Posterior cingulate gyrus (tissue), 11 donors: ENCODE results near the gene ZNF175.
"Not testable (repeated sequence)": the region's sequence is repeated elsewhere in the genome, so short reads cannot be mapped to it uniquely, and the experiment has no call there.

Source experiments
- DNase-seq, 10 donors: peaks; one replicate each; pipeline versions ENCODE4 v3.0.0 to v3.0.0-alpha.2; 2020 to 2021; ENCODE audit warnings: mixed read lengths in 3 of 10
- intact Hi-C: fragments of 100-400 bp; cut with DNase I; formaldehyde crosslinking; loops from one replicate; pipeline ENCODE4 v1.15.1; 2023

Gene ZNF175

GRCh38 chr19:51615991-51616390 lies 44.9 kb downstream of the ZNF175 start:
- DNase-seq: no peak
- intact Hi-C loops: no loop called here

- no peak for DNase-seq
- intact Hi-C loops: no loop called here
Observed at GRCh38 chr19:51621178-51621577, 50.1 kb downstream of the ZNF175 start.

DNA sequence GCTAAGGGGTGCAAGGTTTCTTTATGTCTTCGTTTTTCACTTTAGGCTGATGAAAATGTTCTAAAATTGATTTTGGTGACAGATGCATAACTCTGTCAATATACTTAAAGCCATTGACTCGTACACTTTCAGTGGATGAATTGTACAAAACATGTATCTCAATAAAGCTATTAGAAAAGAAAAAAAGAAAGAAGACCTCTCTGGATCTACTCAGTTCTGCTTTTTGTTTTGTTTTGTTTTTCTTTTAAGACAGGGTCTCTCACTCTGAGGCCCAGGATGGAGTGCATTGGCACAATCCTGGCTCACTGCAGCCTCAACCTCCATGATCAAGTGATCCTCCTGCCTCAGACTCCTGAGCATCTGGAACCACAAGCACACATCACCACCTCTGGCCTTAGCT lies 55.6 kb downstream of the ZNF175 start:
- intact Hi-C loops: no loop called here
- DNase-seq: no peak

GRCh38 chr19:51627491-51628138 lies 56.5 kb downstream of the ZNF175 start:
- no peak for DNase-seq
- intact Hi-C loops: no loop called here

GRCh38 chr19:51628153-51628939 lies 57.3 kb downstream of the ZNF175 start:
- DNase-seq: no peak
- intact Hi-C loops: no loop called here

GRCh38 chr19:51630315-51630714 lies 59.2 kb downstream of the ZNF175 start, which contains the start of gene SIGLEC5:
Gene SIGLEC5, minus strand, starts transcription at chr19:51630401. Its CDS starts 66 bp downstream, at chr19:51630335.
- DNase-seq, intact Hi-C loops: not testable (repeated sequence)

DNA sequence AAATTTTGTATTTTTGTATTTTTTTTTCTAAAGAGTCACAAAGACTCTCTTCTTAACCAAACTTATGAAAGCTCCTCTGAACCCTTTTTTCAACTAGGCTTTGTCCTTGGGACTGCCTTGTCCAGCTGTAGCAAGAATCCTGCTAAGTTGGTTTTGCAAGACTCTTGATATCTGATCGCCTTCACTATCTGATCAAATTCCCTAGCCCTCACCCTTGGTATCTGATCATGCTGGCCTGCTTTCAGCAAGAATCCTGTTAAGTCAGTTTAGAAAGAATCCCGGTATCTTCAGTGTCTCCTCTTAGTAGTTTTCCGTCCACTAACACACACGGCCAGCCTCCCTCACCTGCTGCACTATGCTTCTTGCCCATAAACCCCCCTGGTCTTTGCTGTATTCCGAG lies 61.0 kb downstream of the ZNF175 start:
- intact Hi-C loops: no loop called here
- no peak for DNase-seq

DNA sequence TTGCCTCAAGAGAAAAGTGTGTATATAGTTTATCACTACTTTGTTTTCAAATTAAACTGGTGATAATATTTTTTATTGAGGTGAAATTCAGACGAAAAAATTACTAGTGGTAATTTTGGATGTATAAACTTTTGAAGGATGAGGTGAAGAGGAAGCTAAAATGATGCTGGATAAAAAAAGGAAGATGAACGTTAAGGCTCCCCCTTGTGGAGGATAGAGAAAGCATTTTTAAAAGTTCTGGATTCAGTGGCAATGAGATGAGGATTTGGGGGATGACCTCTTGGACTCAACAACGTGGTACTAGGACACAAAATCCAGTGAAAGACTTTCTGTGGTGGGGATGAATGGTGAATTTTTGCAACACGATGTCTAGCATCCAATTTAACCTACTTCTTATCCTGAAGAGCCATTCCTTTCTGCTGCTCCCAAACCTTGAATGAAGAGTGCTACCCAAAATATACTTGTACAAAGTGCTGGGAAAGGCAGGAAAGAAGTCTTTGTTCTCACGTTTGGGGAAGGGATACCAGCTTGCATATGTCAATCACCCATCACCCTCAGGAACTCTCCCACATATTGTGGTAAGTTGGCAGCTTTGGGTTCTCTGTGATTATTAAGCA lies 66.4 kb downstream of the ZNF175 start:
- intact Hi-C loops: no loop called here
- DNase-seq: no peak

GRCh38 chr19:51639916-51640315 lies 68.8 kb downstream of the ZNF175 start:
- intact Hi-C loops: no loop called here
- DNase-seq: no peak

DNA sequence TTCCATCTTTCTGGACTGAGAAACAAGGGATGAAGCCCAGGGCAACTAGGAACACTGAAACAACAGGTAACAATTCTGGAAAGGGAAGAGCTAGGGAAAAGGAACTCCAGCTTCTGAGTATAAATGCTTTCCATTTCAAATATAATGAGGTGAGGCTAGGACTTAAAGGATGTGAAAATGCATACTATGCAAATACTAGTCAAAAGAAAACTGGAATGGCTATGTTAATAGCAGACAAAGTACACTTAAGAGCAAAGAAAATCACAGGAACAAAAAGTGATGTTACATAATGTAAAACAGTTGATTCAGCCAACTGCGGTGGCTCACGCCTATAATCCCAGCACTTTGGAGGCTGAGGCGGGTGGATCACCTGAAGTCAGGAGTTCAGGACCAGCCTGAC lies 69.3 kb downstream of the ZNF175 start:
- intact Hi-C loops: no loop called here
- DNase-seq: no peak

GRCh38 chr19:51641648-51642047 lies 70.6 kb downstream of the ZNF175 start:
- intact Hi-C loops: no loop called here
- no peak for DNase-seq
